Measurements from ENCODE around the gene CSF2RB.

- TF ChIP-seq POLR2A (IDR thresholded peaks at IDR 0.05) (no peak), CTCF (IDR thresholded peaks at IDR 0.05) (no peak)
Measured at GRCh38 chr22:36953239-36954080, 40.0 kb downstream of the CSF2RB start.
